SK-N-SH (cell line): ENCODE results near the gene CYTH4. TPM values are rescaled to one million over a fixed set of nuclear protein-coding genes. Genes with fewer than 3 reads are reported as not detected.

ENCODE experiments used
- CTCF ChIA-PET: fragments of 300-600, 350-600 bp; formaldehyde crosslinking; extraction: SDS; loops from one replicate; lab custom pipeline; 2021; lab: Yijun Ruan, JAX
- POLR2A ChIA-PET: fragments of 350-600 bp; sonication (Branson Sonifier 250); formaldehyde crosslinking; extraction: SDS; loops from one replicate; lab custom pipeline; 2020; ENCODE audit warnings: antibody characterized with exemption, inconsistent platforms; lab: Yijun Ruan, JAX
- DNase-seq: peaks from one replicate; pipeline ENCODE4 v3.0.0; 2012
- H2AFZ ChIP-seq: fragments of 200-600 bp; sonication (generic); 2 replicates; pipeline ENCODE4 v1.8.1; 2016; ENCODE audit warnings: antibody characterized with exemption, mild to moderate bottlenecking, low read depth
- H3F3A ChIP-seq: fragments of 200-600 bp; sonication (generic); replicated peaks from 2 replicates; pipeline ENCODE3; 2016; ENCODE audit warnings: antibody characterized with exemption, mild to moderate bottlenecking; ENCODE audit not compliant: insufficient read depth
- H3K27ac ChIP-seq, 2 experiments: fragments of 200-500 bp in 1 of 2; fragments of 200-600 bp in 1 of 2; sonication (Bioruptor generic) in 1 of 2; sonication (generic), shearing (Covaris generic) in 1 of 2; 2 replicates each; pipeline versions ENCODE4 v1.5.1 to v1.6.1; 2014 to 2016; ENCODE audit warnings: low read depth in 2 of 2, inconsistent platforms in 1 of 2, low read length in 1 of 2, mild to moderate bottlenecking in 1 of 2, mixed read lengths in 1 of 2
- H3K27me3 ChIP-seq: fragments of 200-600 bp; sonication (generic), shearing (Covaris generic); 2 replicates; pipeline ENCODE4 v1.6.1; 2016; ENCODE audit warnings: mixed run types; ENCODE audit not compliant: insufficient read depth
- H3K36me3 ChIP-seq, 2 experiments: fragments of 200-500 bp in 1 of 2; fragments of 200-600 bp in 1 of 2; sonication (Bioruptor generic) in 1 of 2; sonication (generic) in 1 of 2; replicated peaks in 1 of 2; 2 replicates each; pipeline versions ENCODE3 to v1.5.1; 2014 to 2016; ENCODE audit warnings: low read length in 1 of 2, mild to moderate bottlenecking in 1 of 2; ENCODE audit not compliant: insufficient read depth in 2 of 2, control insufficient read depth in 1 of 2
- H3K4me1 ChIP-seq, 2 experiments: fragments of 200-500 bp in 1 of 2; fragments of 200-600 bp in 1 of 2; sonication (Bioruptor generic) in 1 of 2; sonication (generic), shearing (Covaris generic) in 1 of 2; 2 replicates each; pipeline versions ENCODE4 v1.5.1 to v1.6.1; 2014 to 2016; ENCODE audit warnings: low read depth in 1 of 2, low read length in 1 of 2, mixed run types in 1 of 2; ENCODE audit not compliant: insufficient read depth in 2 of 2, control insufficient read depth in 1 of 2
- H3K4me2 ChIP-seq: fragments of 200-600 bp; sonication (generic), shearing (Covaris generic); 2 replicates; pipeline ENCODE4 v1.6.1; 2017; ENCODE audit warnings: mixed run types
- H3K4me3 ChIP-seq, 2 experiments: fragments of 200-500 bp in 1 of 2; fragments of 200-600 bp in 1 of 2; sonication (Bioruptor generic) in 1 of 2; sonication (generic), shearing (Covaris generic) in 1 of 2; 2 replicates each; pipeline versions ENCODE4 v1.5.1 to v1.8.1; 2014 to 2016; ENCODE audit warnings: low read depth in 2 of 2, inconsistent platforms in 1 of 2, low read length in 1 of 2, mild to moderate bottlenecking in 1 of 2, mixed read lengths in 1 of 2, moderate library complexity in 1 of 2
- H3K79me2 ChIP-seq: fragments of 200-600 bp; sonication (generic); 2 replicates; pipeline ENCODE4 v1.8.1; 2017; ENCODE audit warnings: mild to moderate bottlenecking; ENCODE audit not compliant: insufficient read depth
- H3K9ac ChIP-seq: fragments of 200-600 bp; sonication (generic); 2 replicates; pipeline ENCODE4 v1.6.1; 2017; ENCODE audit warnings: mixed run types
- H3K9me2 ChIP-seq: fragments of 200-600 bp; sonication (generic); 2 replicates; pipeline ENCODE4 v1.6.1; 2017; ENCODE audit warnings: mixed run types
- H3K9me3 ChIP-seq: fragments of 200-600 bp; sonication (generic); 2 replicates; pipeline ENCODE4 v1.6.1; 2017; ENCODE audit warnings: mixed run types, mild to moderate bottlenecking, moderate library complexity
- H4K20me1 ChIP-seq: fragments of 200-600 bp; sonication (generic); 2 replicates; pipeline ENCODE4 v1.6.1; 2017; ENCODE audit warnings: mild to moderate bottlenecking, mixed run types; ENCODE audit not compliant: insufficient read depth
- CTCF ChIP-seq: fragments of 200-600 bp; sonication (generic); IDR thresholded peaks from 2 replicates; pipeline ENCODE4 v1.6.1; 2017; ENCODE audit warnings: antibody characterized with exemption, mild to moderate bottlenecking, moderate library complexity
- ELF1 ChIP-seq: IDR thresholded peaks from 2 replicates; pipeline ENCODE4 v1.4.0; 2012
- EP300 ChIP-seq, 2 experiments: IDR thresholded peaks; 2 replicates each; pipeline versions ENCODE4 v1.4.0 to v1.6.1; 2012; ENCODE audit warnings: borderline replicate concordance in 1 of 2, low read depth in 1 of 2, low read length in 1 of 2
- FOSL2 ChIP-seq: IDR thresholded peaks from 2 replicates; pipeline ENCODE4 v1.4.0; 2012; ENCODE audit warnings: low read depth, mild to moderate bottlenecking, moderate library complexity, borderline replicate concordance
- FOXJ3 ChIP-seq: sonication (generic); formaldehyde crosslinking; IDR thresholded peaks from 2 replicates; pipeline ENCODE4 v1.5.1; 2020; ENCODE audit warnings: mild to moderate bottlenecking, missing genetic modification reagents
- GABPA ChIP-seq: IDR thresholded peaks from 2 replicates; pipeline ENCODE4 v1.4.0; 2012; ENCODE audit warnings: low read depth, mild to moderate bottlenecking
- GATA2 ChIP-seq: sonication (generic); formaldehyde crosslinking; IDR thresholded peaks from 2 replicates; pipeline ENCODE4 v1.5.0; 2020; ENCODE audit warnings: mild to moderate bottlenecking, missing genetic modification reagents
- MXI1 ChIP-seq: IDR thresholded peaks from 2 replicates; pipeline ENCODE4 v1.6.1; 2012; ENCODE audit warnings: mild to moderate bottlenecking, low read depth, low read length, improper control_type of control experiment
- NFIC ChIP-seq: IDR thresholded peaks from 2 replicates; pipeline ENCODE4 v1.4.0; 2012; ENCODE audit warnings: borderline replicate concordance
- POLR2AphosphoS5 ChIP-seq: IDR thresholded peaks from 2 replicates; pipeline ENCODE4 v1.6.1; 2012; ENCODE audit warnings: low read depth, low read length
- RAD21 ChIP-seq: IDR thresholded peaks from 2 replicates; pipeline ENCODE4 v1.6.1; 2012; ENCODE audit warnings: mild to moderate bottlenecking, low read length
- REST ChIP-seq: IDR thresholded peaks from 2 replicates; pipeline ENCODE4 v1.6.1; 2012; ENCODE audit warnings: mild to moderate bottlenecking, low read depth, low read length, moderate library complexity
- RXRA ChIP-seq: IDR thresholded peaks from 2 replicates; pipeline ENCODE4 v1.4.0; 2012; ENCODE audit warnings: low read depth, mild to moderate bottlenecking, borderline replicate concordance
- SIN3A ChIP-seq: IDR thresholded peaks from 2 replicates; pipeline ENCODE4 v1.6.1; 2012; ENCODE audit warnings: low read depth, mild to moderate bottlenecking, low read length, moderate library complexity, borderline replicate concordance
- USF2 ChIP-seq: fragments of 150-350 bp; IDR thresholded peaks from 2 replicates; pipeline ENCODE4 v1.6.1; 2017; ENCODE audit warnings: antibody characterized with exemption, low read length, low read depth, borderline replicate concordance
- YY1 ChIP-seq: IDR thresholded peaks from 2 replicates; pipeline ENCODE4 v1.4.0; 2012; ENCODE audit warnings: low read depth, mild to moderate bottlenecking
- WGBS: methylation state at CpG from one replicate; pipeline ENCODE4 v1.1.6; 2017; ENCODE audit warnings: low lambda C conversion rate; 5-methylcytosine and 5-hydroxymethylcytosine counted together
- polyA plus RNA-seq, 3 experiments: library from polyadenylated mRNA; depleted of rRNA; stranded (reverse); fragments of >200 nt; gene quantifications; 2 replicates each; pipeline ENCODE4 v1.2.3, GENCODE V29; 2012

CYTH4 gene
- polyA plus RNA-seq, 1 of the 3 experiments (the other 2 are of a cell fraction): 0.07 TPM

- TF ChIP-seq CTCF (peak; percentile 90), EP300 (IDR thresholded peaks at IDR 0.05; ENCODE audit: borderline replicate concordance in 1 of 2, low read depth in 1 of 2, low read length in 1 of 2) (no peak), FOSL2 (no peak), FOXJ3 (CRISPR knock-in tag) (no peak), RAD21 (peak; percentile 99), RXRA (no peak), GATA2 (CRISPR knock-in tag) (no peak), GABPA (no peak), NFIC (no peak), REST (peak; percentile 82), POLR2AphosphoS5 (no peak), ELF1 (no peak), USF2 (no peak)
Observed at GRCh38 chr22:37316875-37317371, 34.6 kb downstream of the CYTH4 start (continued).

- POLR2A ChIA-PET: no interaction called here
- Histone ChIP-seq H3K9me3 (no peaks in the 10 kb centered on the region), H3K27me3 (no peaks in the 10 kb centered on the region), H2AFZ (no peak overlapping the region), H3K79me2 (no peaks in the 10 kb centered on the region), H3K36me3 (no peaks in the 10 kb centered on the region)
- TF ChIP-seq EP300 (IDR thresholded peaks at IDR 0.05; ENCODE audit: borderline replicate concordance in 1 of 2, low read depth in 1 of 2, low read length in 1 of 2) (no peak), SIN3A (no peak), GATA2 (CRISPR knock-in tag) (no peak), FOSL2 (no peak), YY1 (no peak), MXI1 (no peak), GABPA (no peak)
- TF ChIP-seq, all 33 proteins: peak for 0
- DNase-seq: no peak
- CTCF ChIA-PET: interaction anchor here (0.7 to 17.3 kb wide), 30 partner anchors 8 to 275 kb away, joined by 3 to 287 read pairs (median 5); partner anchors contain the start of gene ELFN2
- Histone ChIP-seq H3K4me2 (no peak overlapping the region), H3K4me1 (no peaks in the 10 kb centered on the region), H3K27ac (no peak overlapping the region), H4K20me1 (no peaks in the 10 kb centered on the region), H3K4me3 (no peak overlapping the region), H3K9me2 (no peaks in the 10 kb centered on the region), H3F3A (no peaks in the 10 kb centered on the region), H3K9ac (no peak overlapping the region)
- 72% methylated on average over 6 of the region's 6 CpGs for WGBS
Observed at GRCh38 chr22:37317698-37318210, 35.4 kb downstream of the CYTH4 start.
